Measurements from ENCODE around the gene CCL1. TPM values are rescaled to one million over a fixed set of nuclear protein-coding genes. Genes with fewer than 3 reads are reported as not detected.

Gene CCL1
- total RNA-seq, 2 donors from 2014 or later = not detected

- Histone ChIP-seq H3K4me1 (peaks cover 0 to 59% of the 10 kb centered on the region in 2 donors), H3K4me3 (no peak overlapping the region), H3K9me3 (no peaks in the 10 kb centered on the region), H3K36me3 (no peaks in the 10 kb centered on the region), H3K27ac (no peak overlapping the region), H3K27me3 (no peaks in the 10 kb centered on the region)
- DNase-seq (ENCODE audit: low spot score) = no peak
- no peak for TF ChIP-seq CTCF (IDR thresholded peaks at IDR 0.05)
These were observed 51.7 kb downstream of the CCL1 start for GRCh38 chr17:34311291-34311690.

Other genes starting within 250 kb of the CCL1 start
- 100 to 1,000 TPM in 1 of 2 donors, 10 to 100 TPM in 1; 46.3 to 118 TPM for gene CCL2, start 107.9 kb downstream of the CCL1 start, total RNA-seq
- gene CCL7, start 93.0 kb downstream of the CCL1 start, total RNA-seq = not detected
- gene CCL11, start 77.5 kb downstream of the CCL1 start, total RNA-seq = 1 to 10 TPM in 1 of 2 donors, under 1 TPM in 1; 0.75 to 1.6 TPM
- gene CCL8, start 43.8 kb downstream of the CCL1 start, total RNA-seq = under 1 TPM in 1 of 2 donors, not detected in 1; 0.52 TPM
- 1 to 10 TPM in 1 of 2 donors, under 1 TPM in 1; 0.90 to 1.3 TPM for gene CCL13, start 6.8 kb downstream of the CCL1 start, total RNA-seq
- under 1 TPM; 0.24 to 0.26 TPM for gene TMEM132E, start 216.3 kb upstream of the CCL1 start, total RNA-seq